ENCODE results near the gene AKAP3.
A peak's percentile ranks its signal among the peaks of the same experiment; 100 is the strongest.

AKAP3 gene

GRCh38 chr12:4591180-4591687 is 57.6 kb downstream of the AKAP3 start:
- DNase-seq, result no peak

- peak; percentile 28 for DNase-seq
Measured at GRCh38 chr12:4589941-4590340, 58.9 kb downstream of the AKAP3 start.

- no peak for DNase-seq
Measured at GRCh38 chr12:4588916-4589315, 59.9 kb downstream of the AKAP3 start.

- DNase-seq, result no peak
Measured at GRCh38 chr12:4587108-4587507, 61.7 kb downstream of the AKAP3 start.

- no peak for DNase-seq
Measured at GRCh38 chr12:4586500-4586899, 62.4 kb downstream of the AKAP3 start.

- no peak for DNase-seq
Measured at GRCh38 chr12:4584896-4585295, 64.0 kb downstream of the AKAP3 start.

GRCh38 chr12:4584281-4584680 is 64.6 kb downstream of the AKAP3 start:
- DNase-seq, result no peak

- no peak for DNase-seq
Measured at GRCh38 chr12:4580281-4580688, 68.6 kb downstream of the AKAP3 start.

GRCh38 chr12:4579305-4580102 is 69.3 kb downstream of the AKAP3 start:
- DNase-seq, result peak; percentile 5

- no peak for DNase-seq
Measured at GRCh38 chr12:4572680-4573079, 76.2 kb downstream of the AKAP3 start.

GRCh38 chr12:4569261-4569660 is 79.6 kb downstream of the AKAP3 start:
- DNase-seq, result no peak

GRCh38 chr12:4567073-4567881 is 81.6 kb downstream of the AKAP3 start:
- DNase-seq, result no peak

GRCh38 chr12:4566474-4566873 is 82.4 kb downstream of the AKAP3 start:
- DNase-seq, result no peak
